Epithelial cell of esophagus (primary cell): Measurements from ENCODE around the gene TNFRSF14.

Source experiments
- DNase-seq: peaks from one replicate; pipeline ENCODE4 v3.0.0; 2010; ENCODE audit warnings: low read depth
- H3K4me3 ChIP-seq: 2 replicates; pipeline ENCODE4 v1.5.1; 2011; ENCODE audit warnings: mild to moderate bottlenecking, low read length, control low read depth
- CTCF ChIP-seq: IDR thresholded peaks from 2 replicates; pipeline ENCODE4 v1.5.1; 2011; ENCODE audit warnings: low read depth, mild to moderate bottlenecking, low read length, control low read depth, inconsistent platforms; ENCODE audit not compliant: insufficient read depth; ENCODE audit errors: missing control alignments

TNFRSF14 gene

GRCh38 chr1:2591581-2592261, 35.5 kb downstream of the TNFRSF14 start:
- TF ChIP-seq CTCF: no peak
- no peak for DNase-seq

GRCh38 chr1:2592672-2593071, 36.5 kb downstream of the TNFRSF14 start:
- TF ChIP-seq CTCF: no peak
- no peak overlapping the region for H3K4me3 ChIP-seq
- DNase-seq: peak; percentile 15

More at GRCh38 chr1:2591581-2592261, 35.5 kb downstream of the TNFRSF14 start:
- no peak overlapping the region for H3K4me3 ChIP-seq

GRCh38 chr1:2593251-2593878, 37.2 kb downstream of the TNFRSF14 start:
- DNase-seq: no peak
- no peak for TF ChIP-seq CTCF

GRCh38 chr1:2594001-2594640, 38.0 kb downstream of the TNFRSF14 start:
- peak; percentile 33 for DNase-seq
- H3K4me3 ChIP-seq: no peak overlapping the region
- no peak for TF ChIP-seq CTCF

More at GRCh38 chr1:2593251-2593878, 37.2 kb downstream of the TNFRSF14 start:
- no peak overlapping the region for H3K4me3 ChIP-seq

- no peak overlapping the region for H3K4me3 ChIP-seq
- TF ChIP-seq CTCF: no peak
Measured at GRCh38 chr1:2594641-2595131, 38.5 kb downstream of the TNFRSF14 start.

GRCh38 chr1:2595261-2595811, 39.2 kb downstream of the TNFRSF14 start:
- H3K4me3 ChIP-seq: no peak overlapping the region
- DNase-seq: no peak
- no peak for TF ChIP-seq CTCF

More at GRCh38 chr1:2594641-2595131, 38.5 kb downstream of the TNFRSF14 start:
- no peak for DNase-seq
